ENCODE results near the gene RILPL2.
"Not testable (repeated sequence)": the region's sequence is repeated elsewhere in the genome, so short reads cannot be mapped to it uniquely, and the experiment has no call there.

RILPL2 gene

DNA sequence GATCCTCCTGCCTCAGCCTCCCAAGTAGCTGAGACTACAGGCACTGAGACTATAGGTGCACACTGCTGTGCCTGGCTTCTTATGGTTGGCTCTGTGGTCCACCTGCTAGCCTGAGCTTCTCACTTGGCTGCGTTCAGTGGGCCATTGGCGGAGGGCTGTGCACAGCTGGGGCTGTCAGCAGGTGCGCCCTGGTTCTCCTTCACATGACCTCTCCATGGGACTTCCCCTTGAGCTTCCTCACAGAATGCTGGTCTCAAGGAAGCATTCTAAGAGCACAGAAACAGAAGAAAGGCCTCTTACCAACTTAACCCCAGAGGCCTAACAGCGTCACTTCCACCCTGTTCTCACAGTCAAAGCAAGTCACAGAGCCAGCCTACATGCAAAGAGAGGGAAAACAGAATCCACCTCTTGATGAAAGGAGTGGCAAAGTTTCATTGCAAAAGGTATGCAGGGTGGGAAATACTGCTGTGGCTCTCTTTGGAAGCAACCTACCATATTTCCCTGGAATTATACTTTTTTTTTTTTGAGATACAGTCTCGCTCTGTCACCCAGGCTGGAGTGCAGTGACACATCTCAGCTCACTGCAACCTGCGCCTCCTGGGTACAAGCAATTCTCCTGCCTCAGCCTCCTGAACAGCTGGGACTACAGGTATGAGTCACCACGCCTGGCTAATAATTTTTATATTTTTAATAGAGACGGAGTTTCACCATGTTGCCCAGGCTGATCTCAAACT, 9.3 kb downstream of the RILPL2 start:
- Histone ChIP-seq H3K27me3 (ENCODE audit: control insufficient read depth, insufficient read depth, low read length) (no peaks in the 10 kb centered on the region), H3K4me3 (ENCODE audit: low read length) (no peak overlapping the region), H3K9me3 (ENCODE audit: control insufficient read depth, low read depth, low read length) (no peaks in the 10 kb centered on the region), H3K36me3 (ENCODE audit: control insufficient read depth, low read depth, low read length) (no peaks in the 10 kb centered on the region), H3K27ac (ENCODE audit: low read length) (no peak overlapping the region), H3K4me1 (ENCODE audit: control insufficient read depth, low read depth, low read length) (no peaks in the 10 kb centered on the region), H3K9ac (ENCODE audit: low read length) (no peak overlapping the region)

DNA sequence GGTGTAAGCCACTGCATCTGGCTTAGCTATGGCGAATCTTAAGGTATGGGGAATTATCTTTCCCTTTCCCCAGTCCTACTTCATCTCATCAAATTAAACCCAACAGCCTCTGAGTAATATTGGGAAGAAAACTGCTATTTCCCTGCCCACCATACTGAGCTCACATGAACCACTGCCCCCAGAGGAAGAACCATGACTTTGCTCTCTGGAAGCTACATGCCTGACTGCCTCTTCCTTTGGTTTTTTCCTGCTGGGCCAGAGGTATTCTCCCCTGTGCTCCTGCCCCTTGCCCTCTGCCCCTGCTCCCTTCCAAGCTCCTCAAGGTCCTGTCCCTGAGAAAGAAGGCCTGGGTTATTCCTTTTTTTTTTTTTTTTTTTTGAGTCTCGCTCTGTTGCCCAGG, 15.2 kb downstream of the RILPL2 start:
- Histone ChIP-seq H3K9me3 (ENCODE audit: control insufficient read depth, low read depth, low read length) (no peaks in the 10 kb centered on the region), H3K27ac (ENCODE audit: low read length) (no peak overlapping the region), H3K4me3 (ENCODE audit: low read length) (no peak overlapping the region), H3K36me3 (ENCODE audit: control insufficient read depth, low read depth, low read length) (no peaks in the 10 kb centered on the region), H3K27me3 (ENCODE audit: control insufficient read depth, insufficient read depth, low read length) (no peaks in the 10 kb centered on the region), H3K4me1 (ENCODE audit: control insufficient read depth, low read depth, low read length) (no peaks in the 10 kb centered on the region), H3K9ac (ENCODE audit: low read length) (no peak overlapping the region)

DNA sequence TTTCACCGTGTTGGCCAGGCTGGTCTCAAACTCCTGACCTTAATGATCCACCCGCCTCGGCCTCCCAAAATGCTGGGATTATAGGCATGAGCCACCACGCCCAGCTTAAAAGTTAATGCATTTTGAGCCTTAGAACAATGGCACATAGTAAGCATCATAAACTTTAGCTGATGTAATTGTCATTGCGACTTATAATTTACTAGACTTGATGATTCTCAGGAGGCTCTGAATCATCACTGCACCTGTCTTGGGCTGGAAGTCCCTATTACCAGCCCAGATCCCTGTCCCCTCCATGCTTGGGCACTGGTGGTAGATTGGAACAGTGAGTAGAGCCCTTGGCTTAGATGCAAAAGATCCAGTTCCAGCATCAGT, 26.5 kb downstream of the RILPL2 start:
- H3K4me1 ChIP-seq (ENCODE audit: control insufficient read depth, low read depth, low read length): no peaks in the 10 kb centered on the region
- no peak overlapping the region for H3K27ac ChIP-seq (ENCODE audit: low read length)
- H3K36me3 ChIP-seq (ENCODE audit: control insufficient read depth, low read depth, low read length): no peaks in the 10 kb centered on the region
- H3K9ac ChIP-seq (ENCODE audit: low read length): no peak overlapping the region
- H3K4me3 ChIP-seq (ENCODE audit: low read length): no peak overlapping the region
- no peaks in the 10 kb centered on the region for H3K9me3 ChIP-seq (ENCODE audit: control insufficient read depth, low read depth, low read length)
- H3K27me3 ChIP-seq (ENCODE audit: control insufficient read depth, insufficient read depth, low read length): peaks cover under 1% of the 10 kb centered on the region

DNA sequence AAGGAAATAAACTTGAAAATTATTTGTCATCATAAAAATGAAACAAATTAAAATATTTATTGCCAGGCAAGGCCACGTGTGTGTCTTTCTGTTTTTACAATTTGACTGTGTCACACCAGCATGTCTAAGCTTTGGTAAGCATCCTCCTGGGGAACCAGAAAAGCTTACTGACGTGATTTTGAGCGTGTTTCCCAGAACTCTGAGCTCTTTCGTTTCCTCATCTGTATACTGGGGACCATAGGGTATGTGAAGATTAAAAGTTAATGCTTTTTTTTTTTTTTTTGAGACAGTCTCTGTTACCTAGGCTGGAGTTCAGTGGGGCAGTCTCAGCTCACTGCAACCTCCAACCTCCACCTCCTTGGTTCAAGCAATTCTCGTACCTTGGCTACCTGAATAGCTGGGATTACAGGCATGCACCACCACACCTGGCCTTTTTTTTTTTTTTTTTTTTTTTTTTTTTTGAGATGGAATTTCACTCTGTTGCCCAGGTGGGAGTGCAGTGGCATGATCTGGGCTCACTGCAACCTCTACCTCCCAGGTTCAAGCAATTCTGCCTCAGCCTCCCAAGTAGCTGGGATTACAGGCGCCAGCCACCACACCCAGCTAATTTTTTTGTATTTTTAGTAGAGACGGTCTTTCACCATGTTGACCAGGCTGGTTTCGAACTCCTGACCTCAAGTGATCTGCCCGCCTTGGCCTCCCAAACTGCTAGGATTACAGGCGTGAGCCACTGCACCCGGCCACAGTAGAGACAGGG, 27.0 kb downstream of the RILPL2 start:
- H3K4me1 ChIP-seq (ENCODE audit: control insufficient read depth, low read depth, low read length); H3K9me3 ChIP-seq (ENCODE audit: control insufficient read depth, low read depth, low read length); H3K27me3 ChIP-seq (ENCODE audit: control insufficient read depth, insufficient read depth, low read length); H3K36me3 ChIP-seq (ENCODE audit: control insufficient read depth, low read depth, low read length); H3K9ac ChIP-seq (ENCODE audit: low read length); H3K4me3 ChIP-seq (ENCODE audit: low read length); H3K27ac ChIP-seq (ENCODE audit: low read length): not testable (repeated sequence)

DNA sequence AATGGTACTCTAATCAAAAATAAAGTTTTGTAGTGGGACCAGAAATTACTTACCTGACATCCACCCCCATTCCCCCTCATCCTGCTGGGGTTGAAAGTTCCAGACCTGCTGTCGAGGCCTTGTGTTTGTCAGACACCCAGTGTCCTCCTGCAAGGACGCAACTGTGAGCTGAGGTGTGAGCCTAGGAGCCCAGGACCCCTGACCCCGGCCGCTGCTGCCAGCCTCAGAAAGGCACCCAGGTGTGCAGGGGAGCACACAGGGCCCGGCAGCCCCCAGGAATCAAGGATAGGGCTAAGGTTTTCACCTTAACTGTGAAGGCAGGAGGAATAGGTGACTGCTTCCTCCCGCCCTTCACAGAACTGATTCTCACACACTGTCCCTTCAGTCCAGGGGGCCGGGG, 27.9 kb downstream of the RILPL2 start:
- H3K4me3 ChIP-seq (ENCODE audit: low read length); H3K9ac ChIP-seq (ENCODE audit: low read length); H3K4me1 ChIP-seq (ENCODE audit: control insufficient read depth, low read depth, low read length); H3K27ac ChIP-seq (ENCODE audit: low read length); H3K9me3 ChIP-seq (ENCODE audit: control insufficient read depth, low read depth, low read length): not testable (repeated sequence)
- H3K27me3 ChIP-seq (ENCODE audit: control insufficient read depth, insufficient read depth, low read length): peaks cover 15% of the 10 kb centered on the region
- peaks cover 10% of the 10 kb centered on the region for H3K36me3 ChIP-seq (ENCODE audit: control insufficient read depth, low read depth, low read length)

DNA sequence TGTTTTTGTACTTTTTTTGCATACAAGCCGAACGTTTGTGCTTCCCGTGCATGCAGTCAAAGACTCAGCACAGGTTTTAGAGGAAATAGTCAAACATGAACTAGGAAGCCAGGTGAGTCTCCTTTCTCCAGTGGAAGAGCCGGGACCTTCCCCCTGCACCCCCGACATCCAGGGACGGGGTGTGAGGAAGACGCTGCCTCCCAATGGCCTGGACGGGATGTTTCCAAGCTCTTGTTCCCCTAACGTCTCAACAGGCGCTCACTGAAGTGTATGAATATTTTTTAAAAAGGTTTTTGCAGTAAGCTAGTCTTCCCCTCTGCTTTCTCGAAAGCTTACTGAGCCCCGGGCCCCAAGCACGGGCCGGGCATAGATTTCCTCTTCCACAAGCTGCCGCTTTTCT, 28.6 kb downstream of the RILPL2 start:
- H3K4me3 ChIP-seq (ENCODE audit: low read length); H3K9ac ChIP-seq (ENCODE audit: low read length); H3K9me3 ChIP-seq (ENCODE audit: control insufficient read depth, low read depth, low read length); H3K4me1 ChIP-seq (ENCODE audit: control insufficient read depth, low read depth, low read length); H3K27ac ChIP-seq (ENCODE audit: low read length): not testable (repeated sequence)
- Histone ChIP-seq H3K27me3 (ENCODE audit: control insufficient read depth, insufficient read depth, low read length) (peaks cover 22% of the 10 kb centered on the region), H3K36me3 (ENCODE audit: control insufficient read depth, low read depth, low read length) (peaks cover 15% of the 10 kb centered on the region)

DNA sequence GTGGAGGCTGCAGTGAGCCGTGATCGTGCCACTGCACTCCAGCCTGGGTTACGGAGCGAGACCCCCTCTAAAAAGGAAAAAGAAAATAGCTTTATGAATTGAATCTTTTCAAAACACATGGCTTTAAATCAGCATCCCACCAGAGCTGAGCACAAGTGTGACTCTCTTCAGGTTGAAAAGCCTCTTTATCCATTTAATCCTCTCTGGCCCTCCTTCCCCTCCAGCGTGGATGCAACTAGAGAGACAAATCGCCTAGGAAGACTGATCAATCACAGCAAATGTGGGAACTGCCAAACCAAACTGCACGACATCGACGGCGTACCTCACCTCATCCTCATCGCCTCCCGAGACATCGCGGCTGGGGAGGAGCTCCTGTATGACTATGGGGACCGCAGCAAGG, 29.2 kb downstream of the RILPL2 start:
- peaks cover 15% of the 10 kb centered on the region for H3K36me3 ChIP-seq (ENCODE audit: control insufficient read depth, low read depth, low read length)
- not testable (repeated sequence) for H3K4me1 ChIP-seq (ENCODE audit: control insufficient read depth, low read depth, low read length); H3K27ac ChIP-seq (ENCODE audit: low read length); H3K9ac ChIP-seq (ENCODE audit: low read length); H3K4me3 ChIP-seq (ENCODE audit: low read length); H3K9me3 ChIP-seq (ENCODE audit: control insufficient read depth, low read depth, low read length)
- H3K27me3 ChIP-seq (ENCODE audit: control insufficient read depth, insufficient read depth, low read length): peaks cover 28% of the 10 kb centered on the region

DNA sequence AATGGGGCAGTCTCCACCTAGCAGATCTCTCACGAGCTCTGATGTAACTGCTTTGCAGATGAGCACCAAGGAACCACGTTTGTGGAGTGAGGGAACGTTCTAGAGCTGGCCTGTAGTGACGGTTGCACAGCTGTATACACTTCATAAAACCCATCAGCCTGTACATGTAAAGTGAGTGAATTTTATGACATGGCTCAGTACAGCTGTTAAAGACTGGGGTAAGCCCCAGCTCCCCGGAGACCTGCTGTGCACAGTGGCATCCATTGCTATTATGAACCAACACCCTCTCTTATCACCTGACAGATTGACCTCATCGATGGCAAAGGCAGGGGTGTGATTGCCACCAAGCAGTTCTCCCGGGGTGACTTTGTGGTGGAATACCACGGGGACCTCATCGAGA, 31.9 kb downstream of the RILPL2 start:
- Histone ChIP-seq H3K4me1 (ENCODE audit: control insufficient read depth, low read depth, low read length) (no peaks in the 10 kb centered on the region), H3K9ac (ENCODE audit: low read length) (no peak overlapping the region), H3K4me3 (ENCODE audit: low read length) (no peak overlapping the region), H3K36me3 (ENCODE audit: control insufficient read depth, low read depth, low read length) (peaks cover 15% of the 10 kb centered on the region), H3K27ac (ENCODE audit: low read length) (no peak overlapping the region), H3K9me3 (ENCODE audit: control insufficient read depth, low read depth, low read length) (no peaks in the 10 kb centered on the region), H3K27me3 (ENCODE audit: control insufficient read depth, insufficient read depth, low read length) (peaks cover 54% of the 10 kb centered on the region)

DNA sequence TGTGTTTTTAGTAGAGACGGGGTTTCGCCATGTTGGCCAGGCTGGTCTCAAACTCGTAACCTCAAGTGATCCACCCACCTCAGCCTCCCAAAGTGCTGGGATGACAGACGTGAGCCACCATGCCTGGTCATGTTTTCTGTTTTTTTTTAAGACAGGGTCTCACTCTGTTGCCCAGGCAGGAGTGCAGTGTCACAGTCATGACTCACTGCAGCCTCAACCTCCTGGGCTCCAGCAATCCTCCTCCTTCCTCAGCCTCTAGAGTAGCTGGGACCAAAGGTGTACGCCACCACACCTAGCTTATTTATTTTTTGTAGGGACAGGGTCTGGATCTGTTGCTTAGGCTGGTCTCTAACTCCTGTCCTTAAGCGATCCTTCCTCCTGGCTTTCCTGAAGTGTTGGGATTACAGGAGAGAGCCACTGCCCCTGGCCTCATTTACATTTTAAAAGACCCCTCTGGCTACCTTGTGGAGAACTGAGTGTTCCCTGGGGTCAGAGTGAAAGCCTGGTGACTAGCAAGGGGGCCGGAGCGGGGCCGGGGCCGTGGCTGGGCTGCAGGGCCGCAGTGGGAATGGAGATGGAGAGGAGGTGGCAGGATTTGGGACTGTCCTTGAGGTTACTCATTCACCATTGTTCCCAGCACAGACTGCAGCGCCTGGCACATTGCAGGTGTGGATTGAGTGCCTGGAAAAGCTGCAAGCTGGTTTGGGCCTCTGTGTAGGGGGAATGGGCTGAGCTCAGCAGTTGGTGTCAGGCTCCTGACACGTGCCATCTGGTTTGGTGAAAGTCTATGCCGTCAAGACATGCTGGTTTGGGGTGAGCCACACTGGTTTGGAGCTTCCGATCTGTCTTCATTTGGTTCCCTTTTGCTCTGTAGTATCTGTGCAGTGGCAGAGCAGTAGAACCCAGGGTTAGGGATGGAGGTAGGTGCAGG, 34.5 kb downstream of the RILPL2 start:
- peaks cover 15% of the 10 kb centered on the region for H3K36me3 ChIP-seq (ENCODE audit: control insufficient read depth, low read depth, low read length)
- H3K27me3 ChIP-seq (ENCODE audit: control insufficient read depth, insufficient read depth, low read length): peaks cover 70% of the 10 kb centered on the region
- H3K4me3 ChIP-seq (ENCODE audit: low read length): no peak overlapping the region
- H3K9ac ChIP-seq (ENCODE audit: low read length): no peak overlapping the region
- H3K4me1 ChIP-seq (ENCODE audit: control insufficient read depth, low read depth, low read length): no peaks in the 10 kb centered on the region
- H3K27ac ChIP-seq (ENCODE audit: low read length): no peak overlapping the region
- H3K9me3 ChIP-seq (ENCODE audit: control insufficient read depth, low read depth, low read length): no peaks in the 10 kb centered on the region

DNA sequence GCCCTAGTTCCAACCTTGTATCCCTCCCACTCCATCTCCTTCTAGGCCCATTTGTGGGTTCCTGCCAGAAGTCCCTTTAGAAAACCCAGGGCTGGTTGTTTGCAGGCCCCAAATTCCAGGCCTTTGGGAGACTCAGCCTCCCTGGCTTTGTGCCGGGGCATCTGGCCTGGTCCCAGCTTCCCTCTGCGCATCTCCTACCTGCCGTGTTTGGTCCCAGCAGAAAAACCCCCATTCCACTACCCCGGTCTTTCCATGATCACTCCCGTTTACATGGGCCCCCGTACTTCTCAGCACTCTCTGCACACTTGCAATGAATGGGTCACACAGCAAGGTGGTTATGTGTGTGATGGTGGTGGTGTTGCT, 37.2 kb downstream of the RILPL2 start:
- peaks cover 61% of the 10 kb centered on the region for H3K27me3 ChIP-seq (ENCODE audit: control insufficient read depth, insufficient read depth, low read length)
- no peak overlapping the region for H3K4me3 ChIP-seq (ENCODE audit: low read length)
- H3K27ac ChIP-seq (ENCODE audit: low read length): no peak overlapping the region
- H3K4me1 ChIP-seq (ENCODE audit: control insufficient read depth, low read depth, low read length): no peaks in the 10 kb centered on the region
- no peak overlapping the region for H3K9ac ChIP-seq (ENCODE audit: low read length)
- no peaks in the 10 kb centered on the region for H3K9me3 ChIP-seq (ENCODE audit: control insufficient read depth, low read depth, low read length)
- H3K36me3 ChIP-seq (ENCODE audit: control insufficient read depth, low read depth, low read length): peaks cover 11% of the 10 kb centered on the region

DNA sequence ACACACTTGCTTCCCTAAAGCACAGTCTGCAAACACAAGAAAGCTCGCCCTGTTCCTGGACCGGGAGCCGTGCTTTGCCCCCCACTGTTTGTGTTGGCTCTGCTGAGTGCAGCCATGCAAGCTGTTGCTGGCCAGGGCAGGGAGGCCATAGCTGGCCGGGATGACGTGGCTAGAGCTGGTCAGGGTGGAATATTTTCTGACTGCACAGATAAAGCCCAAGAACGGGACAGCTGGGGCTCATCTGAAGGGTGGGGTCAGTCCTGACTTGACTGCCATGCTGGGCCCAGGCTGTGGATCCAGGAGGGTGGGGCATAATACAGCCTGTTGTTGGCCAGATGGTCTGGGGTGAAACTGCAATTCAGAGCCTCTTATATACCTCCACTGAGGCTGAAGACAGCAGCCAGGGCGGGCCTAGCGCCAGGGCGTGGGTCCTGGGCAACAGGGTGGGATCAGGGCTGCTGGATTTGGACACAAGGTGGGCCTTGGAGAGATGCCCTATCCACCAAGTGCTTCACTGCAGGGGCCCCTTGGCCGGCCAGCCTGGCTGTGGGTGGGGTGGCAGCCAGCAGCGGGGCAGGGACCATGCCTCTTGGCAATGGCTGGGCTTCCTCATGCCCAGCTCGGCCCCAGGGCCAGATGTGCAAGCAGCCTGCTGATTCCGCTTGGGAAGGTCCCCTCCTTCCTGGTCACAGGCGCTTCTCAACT, 37.8 kb downstream of the RILPL2 start:
- H3K27ac ChIP-seq (ENCODE audit: low read length): no peak overlapping the region
- H3K36me3 ChIP-seq (ENCODE audit: control insufficient read depth, low read depth, low read length): peaks cover 6% of the 10 kb centered on the region

More for the DNA sequence above, 37.8 kb downstream of the RILPL2 start:
- H3K4me3 ChIP-seq (ENCODE audit: low read length): no peak overlapping the region
- no peaks in the 10 kb centered on the region for H3K4me1 ChIP-seq (ENCODE audit: control insufficient read depth, low read depth, low read length)
- H3K9ac ChIP-seq (ENCODE audit: low read length): no peak overlapping the region
- peaks cover 56% of the 10 kb centered on the region for H3K27me3 ChIP-seq (ENCODE audit: control insufficient read depth, insufficient read depth, low read length)
- H3K9me3 ChIP-seq (ENCODE audit: control insufficient read depth, low read depth, low read length): no peaks in the 10 kb centered on the region
